Left lung (tissue), 10 donors: ENCODE results near the gene QRICH2. TPM values are rescaled to one million over a fixed set of nuclear protein-coding genes. Genes with fewer than 3 reads are reported as not detected.
"Not testable (repeated sequence)": the region's sequence is repeated elsewhere in the genome, so short reads cannot be mapped to it uniquely, and the experiment has no call there.

ENCODE experiments used
- ATAC-seq: fragments of 200-7000 bp; cut with Tn5 transposase; one replicate; pipeline ENCODE4 v1.9.1; 2020; ENCODE audit warnings: moderate library complexity
- DNase-seq, 4 donors: peaks; one replicate each; pipeline ENCODE4 v3.0.0-alpha.2; 2013 to 2020
- H3K27ac ChIP-seq, 2 donors: fragments of 200-600 bp; sonication (generic) in 1 of 2; one replicate each; pipeline versions ENCODE4 v1.5.0 to v1.8.0; 2020 to 2021
- H3K27me3 ChIP-seq, 2 donors: fragments of 200-600 bp; sonication (generic) in 1 of 2; one replicate each; pipeline versions ENCODE4 v1.5.0 to v1.8.0; 2020 to 2021
- H3K36me3 ChIP-seq, 2 donors: fragments of 200-600 bp; sonication (generic) in 1 of 2; one replicate each; pipeline versions ENCODE4 v1.5.0 to v1.8.0; 2020 to 2021
- H3K4me1 ChIP-seq, 2 donors: fragments of 200-600 bp; one replicate each; pipeline ENCODE4 v1.8.0; 2021
- H3K4me3 ChIP-seq, 2 donors: fragments of 200-600 bp; sonication (generic) in 1 of 2; one replicate each; pipeline versions ENCODE4 v1.5.0 to v1.8.0; 2020 to 2021; ENCODE audit warnings: mild to moderate bottlenecking in 1 of 2
- H3K9me3 ChIP-seq, 2 donors: fragments of 200-600 bp; sonication (generic) in 1 of 2; one replicate each; pipeline versions ENCODE4 v1.5.0 to v1.8.0; 2020 to 2021
- CTCF ChIP-seq, 2 donors: fragments of 200-600 bp; sonication (generic) in 1 of 2; IDR thresholded peaks; one replicate each; pipeline versions ENCODE4 v1.5.0 to v1.8.0; 2021; ENCODE audit warnings: antibody characterized with exemption in 2 of 2
- intact Hi-C, 2 donors: fragments of 100-400 bp; cut with DNase I; formaldehyde crosslinking; loops; one replicate each; pipeline versions ENCODE4 v1.11.2 to v1.14.2; 2022
- polyA plus RNA-seq, 6 donors: library from polyadenylated mRNA; unstranded; fragments of 120-200 nt; gene quantifications; one replicate each; pipeline ENCODE4 v1.2.1, GENCODE V29; 2013; ENCODE audit not compliant: insufficient read length in 6 of 6
- total RNA-seq, 2 donors: library from RNA; stranded (reverse); fragmentation: NEBNext Ultra II Directional; extraction: Animal tissue kit (Norgen Biotek cat#: 25700); gene quantifications; one replicate each; pipeline ENCODE4 v1.2.1, GENCODE V29; 2021
- donor health status: DM: no; HTN: yes; CAD: no.
- donor health status: DM: no; HTN: no; CAD: no.

The QRICH2 gene
- total and polyA plus RNA-seq, 8 donors = 2.8 to 10.6 (median 7.5) TPM

- Histone ChIP-seq H3K4me1 (no peaks in the 10 kb centered on the region), H3K4me3 (no peak overlapping the region), H3K9me3 (no peaks in the 10 kb centered on the region), H3K27ac (no peak overlapping the region), H3K27me3 (peaks cover 0 to 16% of the 10 kb centered on the region in 2 donors), H3K36me3 (no peaks in the 10 kb centered on the region)
- no peak for TF ChIP-seq CTCF (IDR thresholded peaks at IDR 0.05)
- peak in 2 of 4 donors; percentile 69 for DNase-seq
- intact Hi-C loops = no loop called here
- ATAC-seq = no peak
These were observed 75.7 kb downstream of the QRICH2 start for GRCh38 chr17:76232342-76232741.

GRCh38 chr17:76226749-76227148 is 81.3 kb downstream of the QRICH2 start:
- intact Hi-C loops, H3K4me1 ChIP-seq, H3K9me3 ChIP-seq, H3K4me3 ChIP-seq, ATAC-seq, H3K36me3 ChIP-seq, DNase-seq, H3K27ac ChIP-seq: not testable (repeated sequence)
- peaks cover 0 to 17% of the 10 kb centered on the region in 2 donors for H3K27me3 ChIP-seq

GRCh38 chr17:76225373-76226086 is 82.5 kb downstream of the QRICH2 start:
- H3K27me3 ChIP-seq = peaks cover 0 to 16% of the 10 kb centered on the region in 2 donors
- H3K36me3 ChIP-seq, intact Hi-C loops, H3K27ac ChIP-seq, H3K4me1 ChIP-seq, H3K9me3 ChIP-seq, ATAC-seq, DNase-seq, H3K4me3 ChIP-seq: not testable (repeated sequence)

Other genes starting within 250 kb of the QRICH2 start
- 10 to 100 TPM; 61.0 to 72.3 TPM for gene SRP68, start 235.8 kb downstream of the QRICH2 start, total RNA-seq
- 100 to 1,000 TPM in 2 of 6 donors, 10 to 100 TPM in 4; 95.0 to 104 (median 98.6) TPM for gene SRP68, start 235.8 kb downstream of the QRICH2 start, polyA plus RNA-seq
- under 1 TPM in 1 of 2 donors, not detected in 1; 0.23 TPM for gene GALR2, start 233.5 kb downstream of the QRICH2 start, total RNA-seq
- gene GALR2, start 233.5 kb downstream of the QRICH2 start, polyA plus RNA-seq = under 1 TPM in 2 of 6 donors, not detected in 4; 0.12 to 0.21 TPM
- under 1 TPM in 1 of 2 donors, not detected in 1; 0.12 TPM for gene ZACN, start 229.1 kb downstream of the QRICH2 start, total RNA-seq
- gene ZACN, start 229.1 kb downstream of the QRICH2 start, polyA plus RNA-seq = 10 to 100 TPM; 16.4 to 27.5 (median 18.0) TPM
- 100 to 1,000 TPM; 114 to 123 TPM for gene EXOC7, start 204.5 kb downstream of the QRICH2 start, total RNA-seq
- 100 to 1,000 TPM; 147 to 178 (median 164) TPM for gene EXOC7, start 204.5 kb downstream of the QRICH2 start, polyA plus RNA-seq
- 10 to 100 TPM in 1 of 2 donors, 1 to 10 TPM in 1; 7.7 to 15.9 TPM for gene FOXJ1, start 167.0 kb downstream of the QRICH2 start, total RNA-seq
- gene FOXJ1, start 167.0 kb downstream of the QRICH2 start, polyA plus RNA-seq = 10 to 100 TPM; 13.9 to 30.4 (median 20.9) TPM
- gene RNF157, start 67.8 kb downstream of the QRICH2 start, total RNA-seq = 1 to 10 TPM in 1 of 2 donors, under 1 TPM in 1; 0.79 to 1.4 TPM
- 10 to 100 TPM in 1 of 6 donors, 1 to 10 TPM in 5; 7.0 to 11.1 (median 8.7) TPM for gene RNF157, start 67.8 kb downstream of the QRICH2 start, polyA plus RNA-seq
- gene UBALD2, start 42.9 kb downstream of the QRICH2 start, total RNA-seq = 10 to 100 TPM; 45.7 to 52.7 TPM
- gene UBALD2, start 42.9 kb downstream of the QRICH2 start, polyA plus RNA-seq = 10 to 100 TPM; 16.7 to 36.1 (median 28.1) TPM
- gene PRPSAP1, start 45.6 kb upstream of the QRICH2 start, total RNA-seq = 10 to 100 TPM; 51.2 to 52.8 TPM
- 10 to 100 TPM; 79.2 to 95.4 (median 85.4) TPM for gene PRPSAP1, start 45.6 kb upstream of the QRICH2 start, polyA plus RNA-seq
- gene SPHK1, start 76.3 kb upstream of the QRICH2 start, total RNA-seq = 10 to 100 TPM in 1 of 2 donors, 1 to 10 TPM in 1; 6.3 to 35.1 TPM
- 1 to 10 TPM; 4.4 to 8.2 (median 4.8) TPM for gene SPHK1, start 76.3 kb upstream of the QRICH2 start, polyA plus RNA-seq
- gene UBE2O, start 144.9 kb upstream of the QRICH2 start, total RNA-seq = 10 to 100 TPM; 20.1 to 23.2 TPM
- 10 to 100 TPM; 23.8 to 34.8 (median 27.8) TPM for gene UBE2O, start 144.9 kb upstream of the QRICH2 start, polyA plus RNA-seq
- not detected for gene AANAT, start 159.3 kb upstream of the QRICH2 start, total RNA-seq
- under 1 TPM in 5 of 6 donors, not detected in 1; 0.10 to 0.23 (median 0.18) TPM for gene AANAT, start 159.3 kb upstream of the QRICH2 start, polyA plus RNA-seq
- 10 to 100 TPM; 24.9 to 61.7 TPM for gene RHBDF2, start 193.1 kb upstream of the QRICH2 start, total RNA-seq
- 10 to 100 TPM in 3 of 6 donors, 1 to 10 TPM in 3; 7.5 to 11.2 (median 9.6) TPM for gene RHBDF2, start 193.1 kb upstream of the QRICH2 start, polyA plus RNA-seq
- gene CYGB, start 229.4 kb upstream of the QRICH2 start, total RNA-seq = 10 to 100 TPM; 10.2 to 13.7 TPM
- 10 to 100 TPM; 17.5 to 37.1 (median 28.4) TPM for gene CYGB, start 229.4 kb upstream of the QRICH2 start, polyA plus RNA-seq
- gene PRCD, start 231.8 kb upstream of the QRICH2 start, total RNA-seq = 1 to 10 TPM; 1.3 to 2.9 TPM
- gene PRCD, start 231.8 kb upstream of the QRICH2 start, polyA plus RNA-seq = 10 to 100 TPM in 1 of 6 donors, 1 to 10 TPM in 5; 5.6 to 11.4 (median 9.3) TPM